OCI-LY7 (cell line): ENCODE results near the gene EEF1A1. TPM values are rescaled to one million over a fixed set of nuclear protein-coding genes. Genes with fewer than 3 reads are reported as not detected.

Experiments used
- BruUV-seq: library from RNA; stranded (reverse); fragments of 400-500 nt; replicated peaks from 2 replicates; lab custom pipeline; 2021; lab: Mats Ljungman, UMichigan
- CTCF ChIA-PET: fragments of 300-600 bp; sonication (Branson Sonifier 250); formaldehyde crosslinking; loops from one replicate; lab custom pipeline; 2022; ENCODE audit warnings: antibody characterized with exemption; ENCODE audit not compliant: unreplicated experiment; lab: Charles Lee
- POLR2A ChIA-PET: fragments of 300-600 bp; sonication (Branson Sonifier 250); formaldehyde crosslinking; loops from one replicate; lab custom pipeline; 2022; ENCODE audit warnings: antibody characterized with exemption; lab: Charles Lee
- DNase-seq: peaks from one replicate; pipeline ENCODE4 v3.0.0-alpha.2; 2015; ENCODE audit warnings: low spot score
- H2AFZ ChIP-seq: fragments of 200-600 bp; sonication (generic), shearing (Covaris generic); 2 replicates; pipeline ENCODE4 v1.6.1; 2014; ENCODE audit warnings: mild to moderate bottlenecking, antibody characterized with exemption, low read length, moderate library complexity
- H3K27ac ChIP-seq: fragments of 200-600 bp; sonication (generic); 2 replicates; pipeline ENCODE4 v1.5.1; 2014; ENCODE audit warnings: mixed run types, low read depth, mild to moderate bottlenecking, moderate library complexity, low read length, inconsistent platforms; ENCODE audit not compliant: poor library complexity, severe bottlenecking
- H3K36me3 ChIP-seq: fragments of 200-600 bp; sonication (generic); 2 replicates; pipeline ENCODE4 v1.6.1; 2014; ENCODE audit warnings: mild to moderate bottlenecking, antibody characterized with exemption, low read length, moderate library complexity, mixed read lengths; ENCODE audit not compliant: insufficient read depth
- H3K4me1 ChIP-seq: fragments of 200-600 bp; sonication (generic); 2 replicates; pipeline ENCODE4 v1.5.1; 2014; ENCODE audit warnings: mild to moderate bottlenecking, low read length; ENCODE audit not compliant: insufficient read depth, poor library complexity, severe bottlenecking
- H3K4me2 ChIP-seq: fragments of 200-600 bp; sonication (generic); 2 replicates; pipeline ENCODE4 v1.6.1; 2014; ENCODE audit warnings: mild to moderate bottlenecking, low read length
- H3K4me3 ChIP-seq: fragments of 200-600 bp; sonication (generic); 2 replicates; pipeline ENCODE4 v1.5.1; 2014; ENCODE audit warnings: mild to moderate bottlenecking, low read depth, low read length; ENCODE audit not compliant: poor library complexity, severe bottlenecking
- H3K79me2 ChIP-seq: fragments of 200-600 bp; sonication (generic); 2 replicates; pipeline ENCODE4 v1.6.1; 2016; ENCODE audit warnings: low read depth, mild to moderate bottlenecking, low read length, moderate library complexity, mixed read lengths; ENCODE audit not compliant: insufficient read depth
- H3K9me2 ChIP-seq: fragments of 200-600 bp; sonication (generic); 2 replicates; pipeline ENCODE4 v1.6.1; 2016; ENCODE audit warnings: mild to moderate bottlenecking, low read length, mixed read lengths; ENCODE audit not compliant: insufficient read depth
- H3K9me3 ChIP-seq: fragments of 200-600 bp; sonication (generic); 2 replicates; pipeline ENCODE4 v1.6.1; 2014; ENCODE audit warnings: mild to moderate bottlenecking, mixed run types, low read length, mixed read lengths
- H4K20me1 ChIP-seq: fragments of 200-600 bp; sonication (generic); 2 replicates; pipeline ENCODE4 v1.6.1; 2014; ENCODE audit warnings: mild to moderate bottlenecking, antibody characterized with exemption, low read length, moderate library complexity, mixed read lengths; ENCODE audit not compliant: insufficient read depth
- EZH2phosphoT487 ChIP-seq: fragments of 200-600 bp; sonication (generic); IDR thresholded peaks from 2 replicates; pipeline ENCODE4 v1.6.1; 2018; ENCODE audit warnings: low read depth, borderline replicate concordance, mild to moderate bottlenecking, mixed run types, antibody characterized with exemption, low read length, moderate library complexity, mixed read lengths
- intact Hi-C: fragments of 100-400 bp; cut with micrococcal nuclease; formaldehyde crosslinking; loops from one replicate; pipeline ENCODE4 v1.10.0; 2022; ENCODE audit not compliant: unreplicated experiment
- total RNA-seq, 2 experiments: library from RNA; depleted of rRNA in 1 of 2; stranded (reverse); fragments of >200 nt in 1 of 2; shearing (Covaris generic) in 1 of 2; gene quantifications; 2 replicates each; pipeline ENCODE4 v1.2.3, GENCODE V29; 2014 to 2022
- TF ChIP-seq, protein P1 (sequence below): fragments of 200-600 bp; sonication (generic); conservative IDR thresholded peaks from 2 replicates; pipeline ENCODE4 v1.5.1; 2014; ENCODE audit warnings: mild to moderate bottlenecking, antibody characterized with exemption, low read length, moderate library complexity, mixed read lengths

EEF1A1 gene
- total RNA-seq, 2 experiments from 2014 or later: 8,152 to 8,197 TPM

DNA sequence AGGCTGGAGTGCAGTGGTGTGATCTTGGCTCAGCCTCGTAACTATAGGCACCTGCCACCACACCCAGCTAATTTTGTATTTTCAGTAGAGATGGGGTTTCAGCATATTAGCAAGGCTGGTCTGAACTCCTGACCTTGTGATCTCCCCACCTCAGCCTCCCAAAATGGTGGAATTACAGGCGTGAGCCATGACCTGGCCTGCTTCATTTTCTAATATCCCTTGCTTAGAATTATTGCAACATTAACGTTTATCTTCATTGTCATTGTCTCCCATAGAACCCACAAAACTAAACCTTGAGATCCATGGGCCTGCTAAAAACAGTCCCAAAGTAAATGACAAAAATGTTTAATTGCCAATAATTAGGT lies 6.1 kb downstream of the EEF1A1 start:
- Histone ChIP-seq H2AFZ (no peak overlapping the region), H3K36me3 (peaks cover 69% of the 10 kb centered on the region), H3K4me1 (peaks cover 35% of the 10 kb centered on the region), H3K79me2 (peaks cover 21% of the 10 kb centered on the region; the same call in 1 of the 2 replicates), H3K9me3 (no peaks in the 10 kb centered on the region), H4K20me1 (peaks cover 23% of the 10 kb centered on the region), H3K27ac (peak overlapping the region; percentile 64), H3K9me2 (no peaks in the 10 kb centered on the region), H3K4me3 (no peak overlapping the region), H3K4me2 (peak overlapping the region; percentile 77)
- no TSS peak for BruUV-seq
- TF ChIP-seq, protein P1, sequence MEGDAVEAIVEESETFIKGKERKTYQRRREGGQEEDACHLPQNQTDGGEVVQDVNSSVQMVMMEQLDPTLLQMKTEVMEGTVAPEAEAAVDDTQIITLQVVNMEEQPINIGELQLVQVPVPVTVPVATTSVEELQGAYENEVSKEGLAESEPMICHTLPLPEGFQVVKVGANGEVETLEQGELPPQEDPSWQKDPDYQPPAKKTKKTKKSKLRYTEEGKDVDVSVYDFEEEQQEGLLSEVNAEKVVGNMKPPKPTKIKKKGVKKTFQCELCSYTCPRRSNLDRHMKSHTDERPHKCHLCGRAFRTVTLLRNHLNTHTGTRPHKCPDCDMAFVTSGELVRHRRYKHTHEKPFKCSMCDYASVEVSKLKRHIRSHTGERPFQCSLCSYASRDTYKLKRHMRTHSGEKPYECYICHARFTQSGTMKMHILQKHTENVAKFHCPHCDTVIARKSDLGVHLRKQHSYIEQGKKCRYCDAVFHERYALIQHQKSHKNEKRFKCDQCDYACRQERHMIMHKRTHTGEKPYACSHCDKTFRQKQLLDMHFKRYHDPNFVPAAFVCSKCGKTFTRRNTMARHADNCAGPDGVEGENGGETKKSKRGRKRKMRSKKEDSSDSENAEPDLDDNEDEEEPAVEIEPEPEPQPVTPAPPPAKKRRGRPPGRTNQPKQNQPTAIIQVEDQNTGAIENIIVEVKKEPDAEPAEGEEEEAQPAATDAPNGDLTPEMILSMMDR: no peak
- no peak for TF ChIP-seq EZH2phosphoT487
- CTCF ChIA-PET: no interaction called here
- no peak for DNase-seq
- POLR2A ChIA-PET: interaction anchor here (0.7 to 1.6 kb wide), 3 partner anchors 14 to 86 kb away, joined by 3 to 5 read pairs (median 4); no protein-coding TSS in a partner anchor
- intact Hi-C loops: loop anchor here (2.0 kb wide), 1 partner anchor 96 kb away; no protein-coding TSS in a partner anchor

DNA sequence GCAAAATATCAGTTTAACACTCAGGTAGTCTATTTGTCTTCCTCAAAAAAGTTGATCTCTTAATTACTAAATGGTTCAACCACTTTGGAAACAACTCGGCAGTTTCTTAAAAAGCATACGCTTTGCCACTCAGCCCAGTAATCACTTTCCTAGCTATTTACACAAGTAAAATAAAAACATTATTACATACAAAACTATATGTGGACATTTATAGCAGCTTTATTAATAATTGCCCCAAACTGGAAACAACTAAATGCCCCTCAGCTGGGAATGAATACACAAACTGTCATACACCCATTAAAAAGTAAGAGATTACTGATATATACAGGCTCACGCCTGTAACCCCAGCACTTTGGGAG lies 7.4 kb downstream of the EEF1A1 start:
- peaks cover 19% of the 10 kb centered on the region; the same call in 1 of the 2 replicates for H4K20me1 ChIP-seq
- TF ChIP-seq, protein P1: no peak
- TF ChIP-seq EZH2phosphoT487: no peak
- H3K79me2 ChIP-seq: peaks cover 9% of the 10 kb centered on the region; the same call in 1 of the 2 replicates
- peak; percentile 14 for DNase-seq
- BruUV-seq: no TSS peak
- no peak overlapping the region for H3K4me2 ChIP-seq
- peaks cover 57% of the 10 kb centered on the region for H3K36me3 ChIP-seq
- no peaks in the 10 kb centered on the region for H3K9me2 ChIP-seq
- H3K9me3 ChIP-seq: no peaks in the 10 kb centered on the region
- ChIA-PET POLR2A (interaction anchor here (0.6 to 2.9 kb wide), 17 partner anchors 8 to 205 kb away, joined by 3 to 14 read pairs (median 3); partner anchors contain the start of gene EEF1A1), CTCF (interaction anchor here (1.2 kb wide), 1 partner anchor 73 kb away, joined by 3 read pairs; no protein-coding TSS in a partner anchor)
- H3K27ac ChIP-seq: peak overlapping the region; percentile 12
- no peak overlapping the region for H2AFZ ChIP-seq
- H3K4me3 ChIP-seq: no peak overlapping the region
- intact Hi-C loops: no loop called here
- H3K4me1 ChIP-seq: peaks cover 35% of the 10 kb centered on the region

DNA sequence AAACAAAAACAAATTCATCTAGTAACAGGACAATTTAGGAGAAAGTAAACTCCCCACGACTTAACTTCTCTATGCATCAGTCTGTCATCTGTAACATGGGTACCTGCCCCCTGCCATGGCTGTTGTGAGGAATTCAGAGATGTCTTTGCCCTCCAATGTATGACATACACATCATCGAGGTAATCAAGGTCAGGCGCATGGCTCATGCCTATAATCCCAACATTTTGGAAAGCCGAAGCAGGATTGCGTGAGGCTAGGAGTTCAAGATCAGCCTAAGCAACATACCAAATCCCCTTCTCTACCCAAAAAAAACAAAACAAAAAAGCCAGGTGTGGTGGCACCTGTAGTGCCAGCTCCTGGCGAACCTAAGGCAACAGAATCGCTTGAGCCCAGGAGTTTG lies 9.0 kb downstream of the EEF1A1 start:
- DNase-seq: no peak
- Histone ChIP-seq H3K4me2 (no peak overlapping the region), H3K9me2 (no peaks in the 10 kb centered on the region), H3K36me3 (peaks cover 42% of the 10 kb centered on the region), H3K4me1 (peaks cover 22% of the 10 kb centered on the region), H3K4me3 (no peak overlapping the region), H3K79me2 (peaks cover 3% of the 10 kb centered on the region; the same call in 1 of the 2 replicates), H3K27ac (no peak overlapping the region), H3K9me3 (no peaks in the 10 kb centered on the region), H4K20me1 (peaks cover 14% of the 10 kb centered on the region; the same call in 1 of the 2 replicates), H2AFZ (no peak overlapping the region)
- TF ChIP-seq EZH2phosphoT487: no peak
- TF ChIP-seq, protein P1: no peak
- POLR2A ChIA-PET: interaction anchor here (0.7 to 2.9 kb wide), 3 partner anchors 10 to 24 kb away, joined by 4 to 14 read pairs (median 6); partner anchors contain the start of gene EEF1A1
- intact Hi-C loops: no loop called here
- BruUV-seq: no TSS peak
- CTCF ChIA-PET: no interaction called here
